HG03439 (cell line): Measurements from ENCODE around the gene AATF.
"Not testable (repeated sequence)": the region's sequence is repeated elsewhere in the genome, so short reads cannot be mapped to it uniquely, and the experiment has no call there.

Source experiments
- ATAC-seq: cut with Tn5 transposase; IDR thresholded peaks from one replicate; pipeline ENCODE4 v1.9.1; 2021; ENCODE audit warnings: mild to moderate bottlenecking, moderate library complexity; ENCODE audit not compliant: unreplicated experiment

AATF gene

DNA sequence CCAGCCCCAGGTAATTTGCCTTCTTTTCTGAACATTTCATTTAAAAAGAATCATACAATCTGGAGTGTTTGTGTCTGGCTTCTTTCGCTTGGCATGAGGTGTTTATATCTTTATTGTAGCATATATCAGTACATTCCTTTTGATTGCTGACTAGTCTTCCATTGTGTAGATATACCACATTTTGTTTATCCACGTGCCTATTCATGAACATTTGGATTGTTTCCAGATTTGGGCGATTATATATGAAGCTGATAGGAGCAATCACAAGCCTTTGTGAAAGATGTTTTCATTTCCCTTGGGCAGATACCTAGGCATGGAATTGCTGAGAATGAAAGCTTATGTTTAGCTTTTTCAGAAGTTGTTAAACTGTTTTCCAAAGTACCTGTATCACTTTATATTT is 120.3 kb downstream of the AATF start:
- ATAC-seq, result no peak

DNA sequence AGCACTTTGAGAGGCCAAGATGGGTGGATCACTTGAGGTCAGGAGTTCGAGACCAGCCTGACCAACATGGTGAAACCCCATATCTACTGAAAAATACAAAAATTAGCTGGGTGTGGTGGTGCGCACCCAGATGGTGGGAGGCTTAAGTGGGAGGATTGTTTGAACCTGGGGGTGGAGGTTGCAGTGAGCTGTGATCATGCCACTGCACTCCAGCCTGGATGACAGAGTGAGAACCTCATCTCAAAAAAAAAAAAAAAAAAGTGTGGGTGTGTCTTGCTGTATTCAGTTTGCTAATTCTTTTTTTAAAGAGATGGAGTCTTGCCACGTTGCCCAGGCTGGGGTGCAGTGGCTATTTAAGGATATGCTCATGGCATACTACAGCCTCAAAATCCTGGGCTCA is 124.7 kb downstream of the AATF start:
- not testable (repeated sequence) for ATAC-seq

DNA sequence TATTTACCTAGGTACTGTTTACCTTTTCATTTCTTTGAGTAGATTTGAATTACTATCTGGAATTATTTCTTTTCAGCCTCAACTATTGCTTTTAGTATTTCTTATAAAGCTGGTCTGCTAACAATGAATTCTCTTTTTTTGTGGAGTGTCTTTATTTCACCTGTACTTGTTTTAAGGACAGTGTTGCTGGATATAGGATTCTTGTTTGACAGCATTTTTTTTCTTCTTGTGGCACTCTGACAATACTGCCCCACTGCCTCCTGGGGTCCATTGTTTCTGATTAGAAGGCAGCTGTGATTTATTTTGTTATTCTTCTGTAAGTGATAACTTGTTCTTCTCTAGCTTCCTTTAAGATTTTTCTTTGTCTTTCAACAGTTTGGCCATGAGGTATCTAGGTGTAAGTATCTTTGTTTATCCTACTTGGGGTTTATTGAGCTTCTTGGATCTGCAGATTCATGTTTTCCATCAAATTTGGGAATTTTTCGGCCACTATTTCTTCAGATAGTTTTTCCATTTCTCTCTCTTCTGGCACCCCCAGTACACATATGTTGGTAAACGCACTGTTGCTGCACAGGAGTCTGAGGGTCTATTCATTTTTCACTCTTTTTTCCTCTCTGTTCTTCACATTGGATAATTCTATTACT is 130.4 kb downstream of the AATF start:
- ATAC-seq, result no peak

DNA sequence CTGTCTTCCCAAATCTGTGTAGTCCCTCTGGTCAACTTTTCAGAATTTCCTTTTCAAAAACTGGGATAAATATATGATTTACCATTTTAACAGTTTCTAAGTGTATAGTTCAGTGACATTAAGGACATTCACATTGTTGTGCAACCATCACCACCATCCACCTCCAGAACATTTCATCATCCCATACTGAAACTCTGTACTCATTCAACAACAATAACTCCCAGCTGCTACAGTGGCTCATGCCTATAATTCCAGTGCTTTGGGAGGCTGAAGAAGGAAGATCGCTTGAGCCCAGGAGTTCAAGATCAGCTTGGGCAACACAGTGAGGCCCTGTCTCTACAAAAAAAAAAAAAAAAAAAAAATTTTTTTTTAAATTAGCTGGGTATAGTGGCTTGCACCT is 131.0 kb downstream of the AATF start:
- no peak for ATAC-seq

DNA sequence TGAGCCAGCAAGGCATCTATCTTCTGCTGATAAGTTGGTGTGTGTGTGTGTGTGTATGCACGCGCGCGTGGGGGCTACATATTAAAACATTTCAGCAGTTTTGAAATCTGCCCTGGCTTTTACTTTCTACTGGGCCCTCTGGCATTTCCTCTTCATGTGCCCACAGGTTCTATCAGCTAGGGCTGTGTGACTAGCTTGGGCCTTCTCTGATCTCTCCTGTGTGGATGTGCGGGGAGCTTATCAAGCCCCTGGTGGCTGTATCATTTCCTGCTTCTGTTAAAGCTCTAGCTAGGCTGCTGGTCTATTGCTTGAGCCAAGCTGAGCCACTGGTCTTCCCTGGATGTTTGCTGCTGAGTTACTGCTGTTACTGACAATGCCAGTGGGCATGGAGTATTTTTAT is 132.5 kb downstream of the AATF start:
- ATAC-seq, result no peak

DNA sequence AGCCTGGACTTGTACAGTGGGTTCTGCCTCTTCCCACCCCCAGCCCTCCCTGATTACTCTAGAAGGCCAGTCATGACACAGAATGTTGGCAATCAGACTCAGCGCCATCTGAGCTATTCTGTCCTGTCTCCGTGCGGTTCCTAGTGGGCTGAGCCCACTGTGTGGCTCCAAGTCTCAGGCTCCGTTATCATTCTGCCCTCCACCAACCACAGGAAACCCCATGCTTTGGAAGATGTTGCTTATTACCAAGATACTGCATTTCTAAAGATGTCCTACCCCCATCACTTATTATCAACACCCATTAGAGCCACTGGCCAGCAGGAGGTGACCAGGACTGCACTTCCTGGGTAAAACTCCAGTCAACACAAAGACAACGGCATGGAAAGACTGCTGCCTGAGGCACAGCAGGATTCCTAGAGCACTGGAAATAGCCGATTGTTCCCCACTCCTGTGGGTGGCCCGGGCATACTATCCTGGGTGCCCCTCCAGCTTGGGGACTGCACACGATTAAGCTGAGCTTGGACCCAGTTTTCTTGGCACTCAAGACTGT is 133.6 kb downstream of the AATF start:
- no peak for ATAC-seq

DNA sequence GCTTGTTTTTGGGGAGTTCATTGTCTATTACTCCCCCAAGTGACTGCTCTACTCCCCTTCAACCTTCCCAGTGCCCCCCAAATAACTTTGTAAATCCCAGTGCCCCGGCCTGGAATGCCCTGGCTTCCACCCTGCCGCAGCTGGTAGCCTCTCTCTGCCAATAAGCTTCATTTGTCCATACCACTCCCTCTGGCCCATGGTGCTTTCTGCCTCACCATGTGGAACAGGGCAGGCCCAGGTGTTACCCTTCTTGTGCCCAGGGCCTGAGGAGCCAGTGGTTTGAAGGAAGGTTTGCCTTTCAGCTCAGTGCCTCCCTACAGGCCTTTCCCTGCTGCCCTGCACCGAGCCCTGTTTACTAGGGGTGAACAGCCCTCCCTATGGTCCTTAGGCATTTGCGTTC is 134.2 kb downstream of the AATF start:
- no peak for ATAC-seq

DNA sequence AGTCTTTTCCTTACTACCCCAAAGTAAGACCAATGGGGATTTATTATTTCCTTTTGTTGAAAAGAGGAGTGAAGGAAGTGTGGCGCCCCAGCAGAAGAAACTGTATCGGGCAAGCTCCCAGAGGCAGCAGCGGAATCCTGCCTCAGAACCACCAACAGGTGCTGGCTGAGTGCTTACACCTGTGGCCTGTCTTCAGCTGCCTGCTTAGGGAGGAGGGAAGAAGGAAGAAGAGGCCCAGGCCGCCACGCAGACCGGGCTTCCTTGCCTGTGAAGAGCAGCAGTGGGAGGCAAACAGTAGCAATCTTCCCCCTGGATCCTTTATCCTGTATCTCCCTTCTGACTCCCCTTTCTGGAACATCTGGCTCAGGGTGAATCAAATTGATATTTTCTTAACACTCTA is 134.7 kb downstream of the AATF start:
- ATAC-seq, result no peak

DNA sequence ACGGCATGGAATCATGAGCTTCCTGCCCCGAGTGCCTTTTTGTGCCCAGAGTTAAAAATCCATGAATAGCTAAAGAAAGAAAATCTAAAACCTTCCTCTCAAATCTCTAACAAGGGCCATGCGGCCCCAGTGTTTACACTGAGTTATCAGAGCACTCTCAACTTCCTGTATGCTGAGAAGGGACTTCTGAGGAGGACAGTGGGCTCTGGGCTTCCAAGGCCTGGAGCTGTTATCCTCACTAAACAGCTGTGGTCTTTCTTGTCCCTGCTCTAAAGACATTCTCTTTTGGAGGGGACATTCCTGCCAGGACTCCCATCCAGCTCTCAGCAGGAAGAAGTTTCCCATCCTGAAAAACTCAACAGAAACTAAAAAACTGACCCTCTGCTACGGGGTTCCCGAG is 135.6 kb downstream of the AATF start:
- no peak for ATAC-seq

DNA sequence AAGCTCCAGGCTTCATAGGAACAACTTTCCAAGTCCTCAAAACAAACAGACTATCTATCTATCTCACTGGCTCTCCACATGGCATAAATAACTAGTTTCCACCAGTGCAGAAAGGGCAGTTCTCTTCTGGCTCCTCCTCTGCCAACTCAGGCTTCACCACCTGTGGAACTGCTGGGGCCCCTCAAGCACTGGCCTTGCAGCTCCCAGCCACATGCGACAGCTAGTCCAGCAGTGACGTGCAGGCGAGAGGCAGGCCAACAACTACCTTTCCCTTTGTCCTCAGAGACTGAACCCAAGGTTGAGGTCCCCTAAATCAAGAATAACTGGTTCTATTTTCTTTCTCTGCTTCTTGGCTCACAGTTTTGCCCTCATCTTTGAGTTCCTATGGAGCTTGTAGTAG is 137.6 kb downstream of the AATF start:
- no peak for ATAC-seq

DNA sequence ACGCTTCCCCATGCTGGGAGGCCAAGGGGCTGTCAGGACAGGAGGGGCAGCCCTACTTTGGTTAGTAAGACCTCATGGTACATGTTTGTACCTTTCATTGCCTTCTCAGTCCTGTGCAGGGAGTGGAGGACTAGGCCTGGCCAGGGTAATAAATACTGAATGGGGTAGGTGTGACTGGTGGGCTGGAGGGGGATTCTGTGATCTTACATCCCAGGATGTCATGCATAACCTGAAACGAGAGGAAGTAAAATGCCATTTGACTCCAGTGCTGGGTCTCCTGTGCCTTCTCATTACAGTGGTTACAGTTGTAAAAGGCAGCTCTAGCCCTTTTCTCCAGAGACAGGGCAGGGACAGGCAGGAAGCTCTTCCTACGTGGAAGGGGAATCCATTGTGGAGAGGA is 138.2 kb downstream of the AATF start:
- no peak for ATAC-seq

DNA sequence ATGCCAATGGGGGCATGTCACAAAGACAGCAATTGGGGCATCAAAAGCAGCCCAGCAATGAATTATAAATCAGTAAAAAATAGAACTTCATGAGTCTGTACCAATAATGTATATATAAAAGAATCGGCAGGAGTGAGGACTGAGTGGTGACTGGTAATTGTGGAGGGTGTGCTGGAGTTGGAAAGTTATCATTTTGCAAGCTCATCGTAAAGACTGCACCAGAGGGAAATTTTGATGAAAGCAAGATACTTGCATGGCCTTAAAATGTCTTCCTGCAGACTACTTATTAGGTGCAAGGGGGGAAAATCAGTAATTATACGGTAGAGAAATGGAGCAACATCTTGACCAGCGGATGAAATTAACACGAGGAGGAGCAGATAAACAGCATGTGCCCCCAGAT is 138.9 kb downstream of the AATF start:
- no peak for ATAC-seq

DNA sequence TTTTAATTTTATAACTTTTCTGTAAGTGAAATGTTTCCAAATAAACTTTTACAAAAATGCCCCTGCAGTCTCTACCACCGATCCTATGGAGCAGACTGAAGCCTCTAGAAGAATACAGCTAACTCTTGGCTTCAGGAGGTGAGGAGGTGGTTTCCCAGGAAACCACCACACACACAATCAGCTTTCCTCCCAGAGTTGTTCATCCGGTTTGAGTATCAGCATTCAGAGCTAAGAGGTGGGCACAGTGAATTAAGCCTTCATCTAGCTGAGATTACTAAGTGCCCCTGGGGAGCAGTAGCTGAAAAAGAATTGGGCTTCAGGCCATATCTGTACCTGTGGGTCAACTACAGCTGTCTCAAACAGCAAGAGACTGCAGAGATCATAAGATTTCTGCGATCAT is 139.7 kb downstream of the AATF start:
- no peak for ATAC-seq

DNA sequence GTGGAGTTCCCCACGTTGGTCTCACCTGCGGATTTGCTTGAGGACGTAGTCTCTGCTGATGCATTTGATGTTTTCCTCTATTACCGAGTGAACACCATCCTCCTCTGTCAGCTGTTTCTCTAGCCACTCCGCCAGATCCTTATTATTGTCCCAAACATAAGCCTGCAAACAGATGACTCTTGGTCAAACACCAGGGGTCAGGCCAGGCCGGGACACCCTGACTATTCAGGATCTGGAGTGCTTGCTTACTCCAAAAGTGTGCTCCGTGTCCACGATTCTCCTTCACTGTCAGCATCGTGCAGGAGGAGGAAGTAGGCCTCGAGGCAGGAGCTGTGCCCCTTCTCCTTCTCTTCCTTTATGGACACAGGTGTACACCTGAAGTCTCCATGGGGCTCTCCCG is 140.2 kb downstream of the AATF start:
- no peak for ATAC-seq

DNA sequence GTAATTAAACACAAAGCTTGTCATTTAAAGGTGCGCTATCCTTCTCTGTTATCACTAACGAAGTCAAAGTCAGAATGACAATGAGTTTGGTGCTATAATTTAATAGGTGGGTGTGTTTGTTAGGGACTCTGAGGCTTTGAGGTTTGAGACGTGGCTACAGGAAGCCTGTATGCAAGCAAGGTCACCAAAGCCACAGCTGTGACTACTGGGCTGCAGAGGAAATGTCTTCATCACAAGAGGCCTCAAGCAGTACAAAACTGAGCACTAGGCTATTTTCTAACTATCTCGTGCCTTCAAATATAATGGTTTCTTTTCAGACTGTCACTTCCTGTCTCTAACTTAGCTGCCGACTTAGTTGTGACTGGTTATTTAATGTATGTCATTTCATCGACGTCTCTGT is 141.2 kb downstream of the AATF start:
- ATAC-seq, result no peak

DNA sequence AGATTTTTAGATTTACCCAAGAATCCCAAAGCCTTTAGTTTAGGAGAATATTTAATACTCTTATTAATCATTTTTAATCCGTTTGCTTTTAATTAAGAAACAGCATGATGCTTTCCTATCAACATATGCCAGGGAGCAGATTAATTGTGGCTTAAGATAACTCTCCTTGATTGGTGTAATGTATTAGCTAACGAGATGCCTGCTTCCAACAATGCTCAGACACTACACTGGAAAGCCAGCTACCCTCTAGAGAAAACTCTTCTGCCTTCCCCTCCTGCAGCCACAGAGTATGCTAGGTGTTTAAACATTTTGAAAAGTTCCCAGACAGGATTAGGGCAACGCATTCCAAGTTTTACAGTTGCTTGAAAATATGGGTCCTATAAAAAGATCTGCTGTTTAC is 142.2 kb downstream of the AATF start:
- ATAC-seq, result no peak

DNA sequence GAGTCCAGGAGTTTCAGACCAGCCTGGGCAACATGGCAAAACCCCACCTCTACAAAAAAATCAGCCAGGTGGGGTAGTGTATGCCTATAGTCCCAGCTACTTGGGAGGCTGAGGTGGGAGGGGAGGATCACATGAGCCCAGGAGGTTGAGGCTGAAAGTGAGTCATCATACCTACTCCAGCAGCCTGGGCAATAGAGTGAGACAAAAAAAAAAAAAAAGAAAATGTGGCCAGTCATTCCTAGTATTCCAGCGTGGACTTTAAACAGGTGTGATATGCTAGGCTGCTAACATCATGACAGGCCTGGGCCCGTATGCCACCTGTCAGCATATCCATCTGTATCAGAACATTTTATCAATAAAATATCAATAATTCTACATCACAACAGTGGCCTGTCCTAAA is 143.3 kb downstream of the AATF start:
- ATAC-seq, result no peak

DNA sequence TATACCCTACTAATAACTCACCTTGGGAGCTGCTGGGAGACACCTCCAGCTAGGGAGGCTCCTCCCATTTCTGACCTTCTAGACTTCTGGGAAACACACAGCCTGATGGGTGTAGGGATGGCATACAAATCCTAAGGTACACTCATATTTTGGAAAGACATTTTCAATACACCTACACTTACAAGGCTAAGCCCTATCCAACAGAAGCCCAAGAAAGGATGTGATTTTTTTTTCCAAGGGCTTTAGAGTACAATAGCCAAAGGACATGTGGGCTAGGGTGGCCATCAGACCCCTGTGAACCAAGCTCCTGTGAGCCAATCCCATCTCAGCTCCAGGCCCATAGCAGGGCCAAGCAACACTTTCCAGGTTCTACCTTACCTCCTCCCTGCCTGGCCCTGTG is 143.9 kb downstream of the AATF start:
- no peak for ATAC-seq

DNA sequence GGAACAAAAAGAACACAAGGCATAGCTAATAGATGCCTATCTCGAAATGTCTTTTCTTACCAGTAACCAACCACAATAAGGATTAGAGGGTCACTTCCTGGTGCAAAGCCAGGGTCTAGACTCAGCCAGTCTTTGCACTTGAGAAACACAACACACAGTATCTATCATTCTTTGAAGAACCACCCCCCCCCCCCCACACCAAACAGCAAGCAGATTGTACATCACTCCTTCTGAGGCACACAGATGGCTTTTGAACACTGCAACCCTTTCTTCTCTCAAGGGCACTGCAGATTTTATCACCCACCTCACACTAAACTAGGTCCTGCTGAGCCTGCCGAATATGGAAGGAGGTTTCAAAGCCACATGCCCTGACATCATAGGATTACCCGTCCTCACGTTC is 145.6 kb downstream of the AATF start:
- ATAC-seq, result no peak

DNA sequence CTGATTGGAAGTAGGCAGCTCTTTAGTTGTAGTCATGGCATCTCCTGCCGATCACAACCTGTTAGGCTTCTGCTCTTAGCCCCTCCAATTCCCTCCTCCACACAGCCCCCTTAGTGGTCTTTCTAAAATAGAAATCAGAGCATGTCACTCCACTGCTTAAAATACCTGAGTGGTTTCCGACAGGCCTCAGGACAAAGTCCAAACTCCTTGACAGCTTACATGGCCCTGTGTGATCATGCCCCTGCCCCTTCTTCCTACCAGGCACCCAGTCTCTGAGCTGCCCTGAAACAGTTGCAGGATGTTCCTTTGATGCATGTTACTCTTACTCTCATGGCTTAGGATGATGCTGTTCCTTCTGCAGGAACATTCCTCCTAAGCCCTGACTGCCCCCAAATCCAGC is 147.3 kb downstream of the AATF start:
- no peak for ATAC-seq

DNA sequence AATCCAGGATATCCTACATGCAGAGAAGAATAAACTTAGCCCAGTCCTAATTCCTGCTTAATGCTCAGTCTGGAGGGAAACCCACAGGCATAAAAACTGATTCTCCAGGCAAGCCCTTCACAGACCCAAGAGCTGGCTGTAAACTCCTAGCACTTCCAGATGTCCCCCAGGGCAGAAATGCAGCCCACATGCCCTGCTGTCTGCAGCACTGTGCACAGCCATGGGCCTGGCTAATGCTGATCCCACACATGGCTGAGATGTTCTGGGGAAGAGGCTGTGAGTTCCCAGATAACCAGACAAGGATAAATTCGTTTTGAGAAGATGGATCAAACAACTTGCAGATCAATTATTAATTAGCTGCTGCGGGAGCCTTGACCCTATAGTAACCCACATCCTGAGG is 148.4 kb downstream of the AATF start:
- no peak for ATAC-seq

DNA sequence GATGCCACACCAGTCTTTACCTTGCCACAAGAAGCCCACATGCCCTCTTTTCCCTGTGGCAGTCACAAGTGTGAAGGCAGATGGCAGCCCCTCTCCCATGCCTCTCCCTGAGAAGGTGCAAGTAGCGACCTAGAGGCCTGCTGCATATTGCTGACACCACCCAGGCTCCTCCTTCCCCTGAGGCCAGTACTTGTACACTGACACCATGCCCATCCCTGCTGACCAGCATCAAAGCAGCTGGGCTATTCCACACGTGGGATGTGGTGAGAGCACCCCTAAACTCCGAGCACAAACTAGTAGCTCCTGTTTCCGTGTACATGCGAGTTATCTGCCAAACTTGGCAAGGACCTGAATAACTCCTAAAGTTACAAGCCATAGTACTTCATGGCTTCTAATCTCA is 149.4 kb downstream of the AATF start:
- ATAC-seq, result no peak

DNA sequence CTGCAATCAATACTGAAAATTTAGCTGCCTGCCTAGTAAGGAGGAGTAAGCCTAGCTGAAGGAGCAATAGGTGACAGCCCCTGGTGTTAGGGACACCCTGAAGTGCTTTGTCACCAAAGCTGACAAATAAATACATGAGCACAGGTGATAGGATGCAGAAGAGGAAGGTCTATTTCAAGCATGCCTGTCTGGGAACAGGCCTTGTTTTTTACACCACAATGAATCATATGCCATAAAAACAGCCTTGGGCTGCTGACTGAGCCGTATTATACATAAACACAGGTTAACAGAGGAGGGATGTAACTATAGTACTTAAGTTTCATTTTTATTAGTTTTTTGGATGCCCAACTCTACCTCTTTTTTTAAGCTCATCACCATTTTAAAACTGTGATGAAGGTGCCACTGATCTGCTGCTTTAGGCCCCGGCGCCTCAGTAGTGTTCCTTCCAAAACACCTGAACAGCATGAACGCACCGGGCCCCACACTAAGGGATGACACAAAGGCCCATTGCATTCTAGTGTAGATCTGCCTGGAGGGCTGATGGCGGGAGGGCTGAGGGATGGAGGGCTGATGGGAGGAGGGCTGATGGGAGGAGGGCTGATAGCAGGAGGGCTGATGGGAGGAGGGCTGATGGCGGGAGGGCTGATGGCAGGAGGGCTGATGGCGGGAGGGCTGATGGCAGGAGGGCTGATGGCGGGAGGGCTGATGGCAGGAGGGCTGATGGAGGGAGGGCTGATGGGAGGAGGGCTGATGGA is 150.3 kb downstream of the AATF start:
- no peak for ATAC-seq
